ENCODE results near the gene TM7SF2.

TM7SF2 gene

DNA sequence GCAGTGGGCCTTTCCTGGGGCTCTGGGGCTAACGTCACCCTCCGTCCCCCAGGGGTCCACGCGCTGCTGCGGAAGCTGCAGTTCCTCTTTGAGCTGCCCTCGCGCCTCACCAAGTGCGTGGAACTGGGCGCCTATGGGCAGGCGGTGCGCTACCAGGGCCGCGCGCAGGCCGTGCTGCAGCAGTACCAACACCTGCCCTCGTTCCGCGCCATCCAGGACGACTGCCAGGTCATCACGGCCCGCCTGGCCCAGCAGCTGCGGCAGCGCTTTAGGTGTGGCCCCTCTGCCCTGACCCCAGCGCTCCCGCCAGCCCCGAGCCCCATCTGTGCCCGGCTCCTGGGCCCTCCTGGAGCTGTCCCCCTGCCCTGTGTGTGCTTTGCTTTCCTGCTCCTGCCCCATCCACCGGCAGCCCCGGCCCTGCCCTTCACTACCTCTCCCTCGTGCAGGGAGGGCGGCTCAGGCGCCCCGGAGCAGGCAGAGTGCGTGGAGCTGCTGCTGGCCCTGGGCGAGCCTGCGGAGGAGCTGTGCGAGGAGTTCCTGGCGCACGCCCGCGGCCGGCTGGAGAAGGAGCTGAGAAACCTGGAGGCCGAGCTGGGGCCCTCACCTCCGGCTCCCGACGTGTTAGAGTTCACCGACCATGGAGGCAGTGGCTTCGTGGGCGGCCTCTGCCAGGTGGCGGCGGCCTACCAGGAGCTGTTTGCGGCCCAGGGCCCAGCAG, 3.8 kb upstream of the TM7SF2 start:
- Histone ChIP-seq H4K20me1 (peaks cover 0 to 89% (median 49%) of the 10 kb centered on the region in 11 experiments; a peak in 19 of 22 replicates), H3K36me3 (peaks cover 41 to 69% (median 51%) of the 10 kb centered on the region in 11 experiments), H3K4me2 (no peak overlapping the region), H3K9me3 (replicated peaks in 1 of 11) (no peaks in the 10 kb centered on the region), H3K27me3 (no peaks in the 10 kb centered on the region), H3K4me1 (peaks cover 14 to 30% (median 25%) of the 10 kb centered on the region in 10 experiments), H3K9ac (no peak overlapping the region), H3K27ac (no peak overlapping the region), H3K4me3 (no peak overlapping the region)
- TF ChIP-seq Cebpa-rat (IDR thresholded peaks at IDR 0.05), result no peak

DNA sequence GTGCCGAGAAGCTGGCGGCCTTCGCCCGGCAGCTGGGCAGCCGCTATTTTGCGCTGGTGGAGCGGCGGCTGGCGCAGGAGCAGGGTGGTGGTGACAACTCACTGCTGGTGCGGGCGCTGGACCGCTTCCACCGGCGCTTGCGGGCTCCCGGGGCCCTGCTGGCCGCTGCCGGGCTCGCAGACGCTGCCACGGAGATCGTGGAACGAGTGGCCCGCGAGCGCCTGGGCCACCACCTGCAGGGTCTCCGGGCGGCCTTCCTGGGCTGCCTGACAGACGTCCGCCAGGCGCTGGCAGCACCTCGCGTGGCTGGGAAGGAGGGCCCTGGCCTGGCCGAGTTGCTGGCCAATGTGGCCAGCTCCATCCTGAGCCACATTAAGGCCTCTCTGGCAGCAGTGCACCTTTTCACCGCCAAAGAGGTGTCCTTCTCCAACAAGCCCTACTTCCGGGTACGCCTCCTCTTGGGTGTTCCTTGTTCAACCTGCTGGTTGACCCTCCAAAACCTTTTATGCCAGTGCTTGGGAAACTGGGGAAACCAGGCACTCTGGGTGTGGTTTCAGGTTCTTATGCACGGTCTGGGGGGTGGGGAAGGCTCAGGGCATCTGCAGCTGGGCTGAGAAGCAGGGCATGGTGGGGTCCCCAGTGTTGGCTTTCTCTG, 3.1 kb upstream of the TM7SF2 start:
- TF ChIP-seq Cebpa-rat (IDR thresholded peaks at IDR 0.05), result no peak
- no peak overlapping the region for H3K4me2 ChIP-seq
- peaks cover 21 to 37% (median 32%) of the 10 kb centered on the region in 10 experiments for H3K4me1 ChIP-seq
- peaks cover 0 to 84% (median 48%) of the 10 kb centered on the region in 11 experiments; a peak in 19 of 22 replicates for H4K20me1 ChIP-seq
- no peaks in the 10 kb centered on the region for H3K9me3 ChIP-seq (replicated peaks in 1 of 11)
- H3K9ac ChIP-seq, result no peak overlapping the region
- no peak overlapping the region for H3K27ac ChIP-seq
- no peak overlapping the region for H3K4me3 ChIP-seq
- no peaks in the 10 kb centered on the region for H3K27me3 ChIP-seq
- H3K36me3 ChIP-seq, result peaks cover 34 to 62% (median 48%) of the 10 kb centered on the region in 11 experiments

DNA sequence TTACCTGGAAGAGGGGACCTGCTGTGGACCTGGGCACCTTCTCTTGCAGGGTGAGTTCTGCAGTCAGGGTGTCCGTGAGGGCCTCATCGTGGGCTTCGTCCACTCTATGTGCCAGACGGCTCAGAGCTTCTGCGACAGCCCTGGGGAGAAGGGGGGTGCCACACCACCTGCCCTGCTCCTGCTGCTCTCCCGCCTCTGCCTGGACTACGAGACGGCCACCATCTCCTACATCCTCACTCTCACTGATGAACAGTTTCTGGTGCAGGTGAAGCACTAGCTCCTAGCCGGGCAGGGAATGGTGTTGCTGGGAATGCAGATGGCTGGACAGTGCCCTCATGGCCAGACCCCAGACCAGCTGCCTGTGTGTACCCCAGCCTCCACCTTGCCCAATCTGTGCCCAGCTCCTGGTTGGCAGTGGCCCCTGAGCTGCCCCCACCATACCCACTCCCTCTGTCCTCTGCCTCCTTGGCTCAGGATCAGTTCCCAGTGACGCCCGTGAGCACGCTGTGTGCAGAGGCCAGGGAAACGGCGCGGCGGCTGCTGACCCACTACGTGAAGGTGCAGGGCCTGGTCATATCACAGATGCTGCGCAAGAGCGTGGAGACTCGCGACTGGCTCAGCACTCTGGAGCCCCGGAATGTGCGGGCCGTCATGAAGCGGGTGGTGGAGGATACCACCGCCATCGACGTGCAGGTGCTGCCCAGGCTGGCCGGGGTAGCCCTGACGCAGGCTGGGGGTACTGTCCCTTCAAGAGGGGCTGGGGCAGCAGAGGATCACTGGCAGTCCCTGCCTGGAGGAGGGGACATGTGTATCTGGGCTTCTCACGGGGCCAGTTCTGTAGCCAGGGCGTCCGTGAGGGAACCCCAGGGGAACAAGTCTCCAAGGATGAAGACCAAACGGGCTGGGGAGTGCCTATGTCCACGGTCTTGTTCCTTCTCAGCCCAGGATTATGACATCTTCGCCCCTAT, 2.2 kb upstream of the TM7SF2 start:
- Histone ChIP-seq H3K27ac (no peak overlapping the region), H3K9me3 (replicated peaks in 1 of 11) (no peaks in the 10 kb centered on the region), H3K4me1 (peaks cover 25 to 46% (median 41%) of the 10 kb centered on the region in 10 experiments), H4K20me1 (peaks cover 0 to 78% (median 39%) of the 10 kb centered on the region in 11 experiments; a peak in 19 of 22 replicates), H3K9ac (peak overlapping the region in 1 of 11 experiments; percentile 50; a peak in 1 of 22 replicates), H3K4me3 (no peak overlapping the region), H3K27me3 (no peaks in the 10 kb centered on the region), H3K4me2 (peak overlapping the region in 1 of 11 experiments; percentile 97; a peak in 1 of 22 replicates), H3K36me3 (peaks cover 34 to 53% (median 44%) of the 10 kb centered on the region in 11 experiments)
- no peak for TF ChIP-seq Cebpa-rat (IDR thresholded peaks at IDR 0.05)

DNA sequence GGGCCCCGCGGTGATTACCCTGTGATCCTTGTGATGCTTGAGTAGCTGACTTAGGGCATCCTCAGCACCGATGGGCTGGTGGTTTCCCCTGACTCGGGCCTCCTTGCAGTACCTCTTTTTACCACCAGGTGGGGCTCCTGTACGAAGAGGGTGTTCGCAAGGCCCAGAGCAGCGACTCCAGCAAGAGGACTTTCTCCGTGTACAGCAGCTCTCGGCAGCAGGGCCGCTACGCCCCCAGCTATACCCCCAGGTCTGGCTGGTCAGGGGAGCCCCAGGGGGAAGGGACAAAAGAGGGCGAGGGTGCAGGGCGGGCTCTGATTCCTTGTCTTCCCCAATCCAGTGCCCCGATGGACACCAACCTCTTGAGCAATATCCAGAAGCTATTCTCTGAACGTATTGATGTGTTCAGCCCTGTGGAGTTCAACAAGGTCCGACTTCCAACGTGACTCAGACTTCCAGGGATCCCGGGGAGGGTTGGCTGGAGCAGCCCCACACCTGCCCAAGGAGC, 1.3 kb upstream of the TM7SF2 start:
- Histone ChIP-seq H3K9ac (peak overlapping the region in 8 of 11 experiments; percentile 27 to 61 (median 46); a peak in 12 of 22 replicates), H4K20me1 (peaks cover 0 to 76% (median 36%) of the 10 kb centered on the region in 11 experiments; a peak in 19 of 22 replicates), H3K27me3 (no peaks in the 10 kb centered on the region), H3K27ac (0 out of 22 replicates have a peak overlapping the region, but pooled peaks of 1 of the 11 experiments have one; percentile 2), H3K4me1 (peaks cover 27 to 55% (median 45%) of the 10 kb centered on the region in 10 experiments), H3K4me3 (no peak overlapping the region), H3K9me3 (replicated peaks in 1 of 11) (no peaks in the 10 kb centered on the region), H3K36me3 (peaks cover 32 to 52% (median 43%) of the 10 kb centered on the region in 11 experiments), H3K4me2 (peak overlapping the region; percentile 18 to 100 (median 98); a peak in 21 of 22 replicates)
- no peak for TF ChIP-seq Cebpa-rat (IDR thresholded peaks at IDR 0.05)

DNA sequence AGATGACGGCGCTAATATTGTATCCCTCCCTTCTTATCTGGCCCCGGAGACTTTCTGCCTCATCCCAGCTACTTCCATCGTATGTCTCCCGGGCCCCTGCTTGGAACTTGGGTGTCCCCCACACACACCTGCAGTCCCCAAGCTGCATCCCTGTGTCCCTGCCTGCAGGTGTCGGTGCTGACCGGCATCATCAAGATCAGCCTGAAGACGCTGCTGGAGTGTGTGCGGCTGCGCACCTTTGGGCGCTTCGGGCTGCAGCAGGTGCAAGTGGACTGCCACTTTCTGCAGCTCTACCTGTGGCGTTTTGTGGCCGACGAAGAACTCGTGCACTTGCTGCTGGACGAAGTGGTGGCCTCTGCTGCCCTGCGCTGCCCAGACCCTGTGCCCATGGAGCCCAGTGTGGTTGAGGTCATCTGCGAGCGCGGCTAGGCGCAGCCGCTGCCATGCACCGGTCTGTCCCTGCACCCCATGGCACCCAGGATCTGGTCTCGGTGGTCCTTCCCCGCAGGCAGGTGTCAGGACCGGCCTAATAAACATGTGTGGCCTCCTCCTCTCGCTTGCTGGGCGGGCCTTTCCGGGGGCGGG, 421 bp upstream of the TM7SF2 start:
- peak overlapping the region in 5 of 10 experiments; percentile 57 to 76 (median 69); a peak in 10 of 20 replicates for H3K4me3 ChIP-seq
- H3K27ac ChIP-seq, result no peak overlapping the region
- H3K27me3 ChIP-seq, result no peaks in the 10 kb centered on the region
- H3K4me2 ChIP-seq, result peak overlapping the region; percentile 95 to 100 (median 99)
- H3K36me3 ChIP-seq, result peaks cover 30 to 52% (median 43%) of the 10 kb centered on the region in 11 experiments; a peak in 21 of 22 replicates
- H3K9me3 ChIP-seq (replicated peaks in 1 of 11), result no peaks in the 10 kb centered on the region
- no peak for TF ChIP-seq Cebpa-rat (IDR thresholded peaks at IDR 0.05)
- peaks cover 0 to 75% (median 40%) of the 10 kb centered on the region in 11 experiments; a peak in 19 of 22 replicates for H4K20me1 ChIP-seq
- peak overlapping the region in 3 of 11 experiments; percentile 35 to 61 (median 43); a peak in 4 of 22 replicates for H3K9ac ChIP-seq
- peaks cover 35 to 64% (median 54%) of the 10 kb centered on the region in 10 experiments for H3K4me1 ChIP-seq

DNA sequence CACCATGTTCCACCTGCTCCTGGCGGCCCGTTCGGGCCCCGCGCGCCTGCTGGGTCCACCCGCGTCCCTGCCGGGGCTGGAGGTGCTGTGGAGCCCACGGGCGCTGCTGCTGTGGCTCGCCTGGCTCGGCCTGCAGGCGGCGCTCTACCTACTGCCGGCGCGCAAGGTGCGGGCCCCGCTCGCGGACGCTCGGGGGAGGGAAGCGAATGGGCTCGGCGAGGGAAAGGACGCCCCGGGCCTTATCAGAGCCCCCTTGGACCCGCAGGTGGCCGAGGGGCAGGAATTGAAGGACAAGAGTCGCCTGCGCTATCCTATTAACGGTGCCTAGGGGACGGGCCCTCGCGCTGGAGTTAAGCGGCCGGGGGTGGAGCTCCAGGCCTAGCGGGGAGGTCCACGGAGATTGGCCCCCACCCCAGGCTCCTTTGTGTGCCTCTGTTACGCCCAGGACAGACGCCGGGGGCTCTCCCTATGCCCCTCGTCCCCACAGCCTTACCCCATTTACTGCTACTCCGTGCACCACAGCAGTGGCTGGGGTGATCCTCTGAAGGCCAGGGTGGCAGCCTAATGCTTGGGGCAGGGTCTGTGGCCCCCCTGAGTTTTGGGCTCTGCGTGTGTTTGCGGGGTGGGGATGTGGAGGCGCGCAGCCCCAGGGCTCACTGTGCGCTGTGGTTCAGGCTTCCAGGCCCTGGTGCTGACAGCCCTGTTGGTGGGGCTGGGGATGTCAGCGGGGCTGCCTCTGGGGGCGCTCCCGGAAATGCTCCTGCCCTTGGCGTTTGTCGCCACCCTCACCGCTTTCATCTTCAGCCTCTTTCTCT, 1.1 kb downstream of the TM7SF2 start:
- H3K9ac ChIP-seq, result peak overlapping the region; percentile 62 to 86 (median 76)
- peak overlapping the region; percentile 57 to 76 (median 66) for H3K4me3 ChIP-seq
- no peak for TF ChIP-seq Cebpa-rat (IDR thresholded peaks at IDR 0.05)
- peaks cover 22 to 43% (median 37%) of the 10 kb centered on the region in 11 experiments; a peak in 21 of 22 replicates for H3K36me3 ChIP-seq
- peaks cover 0 to 68% (median 38%) of the 10 kb centered on the region in 11 experiments; a peak in 19 of 22 replicates for H4K20me1 ChIP-seq
- H3K4me1 ChIP-seq, result peaks cover 41 to 72% (median 62%) of the 10 kb centered on the region in 10 experiments
- H3K9me3 ChIP-seq (replicated peaks in 1 of 11), result no peaks in the 10 kb centered on the region
- H3K4me2 ChIP-seq, result peak overlapping the region; percentile 95 to 100 (median 99)
- H3K27ac ChIP-seq, result peak overlapping the region; percentile 24 to 69 (median 55); a peak in 20 of 22 replicates
- no peaks in the 10 kb centered on the region for H3K27me3 ChIP-seq

DNA sequence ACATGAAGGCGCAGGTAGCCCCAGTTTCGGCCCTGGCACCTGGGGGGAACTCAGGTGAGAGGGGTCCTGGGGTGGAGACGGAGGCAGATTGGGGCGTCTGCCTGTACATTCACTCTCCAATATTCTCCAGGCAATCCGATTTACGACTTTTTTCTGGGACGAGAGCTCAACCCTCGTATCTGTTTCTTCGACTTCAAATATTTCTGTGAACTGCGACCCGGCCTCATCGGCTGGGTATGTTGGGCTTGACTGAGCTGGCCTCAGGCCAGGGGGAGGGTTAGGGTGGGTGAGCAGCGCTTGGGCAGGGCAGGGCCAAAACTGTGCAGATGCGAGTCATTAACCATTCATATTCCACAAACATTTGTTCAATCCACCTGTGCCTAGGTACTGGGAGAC, 1.7 kb downstream of the TM7SF2 start:
- Histone ChIP-seq H3K9ac (peak overlapping the region; percentile 62 to 86 (median 76)), H3K4me3 (peak overlapping the region; percentile 57 to 76 (median 66); a peak in 18 of 20 replicates), H3K27me3 (no peaks in the 10 kb centered on the region), H3K9me3 (replicated peaks in 1 of 11) (no peaks in the 10 kb centered on the region), H3K27ac (peak overlapping the region in 8 of 11 experiments; percentile 40 to 69 (median 60); a peak in 14 of 22 replicates), H3K36me3 (peaks cover 21 to 42% (median 37%) of the 10 kb centered on the region in 11 experiments), H3K4me2 (peak overlapping the region; percentile 95 to 100 (median 99)), H3K4me1 (peaks cover 45 to 77% (median 65%) of the 10 kb centered on the region in 10 experiments), H4K20me1 (peaks cover 0 to 66% (median 42%) of the 10 kb centered on the region in 11 experiments; a peak in 20 of 22 replicates)
- no peak for TF ChIP-seq Cebpa-rat (IDR thresholded peaks at IDR 0.05)

Measured in BLaER1 treated with 17β-estradiol and CSF1 and Interleukin-3, amounts not matched to agents 10 nM and 100 nM (cell line).